KOPT-K1 (cell line): Measurements from ENCODE around the gene TCEAL5.
"Not testable (repeated sequence)": the region's sequence is repeated elsewhere in the genome, so short reads cannot be mapped to it uniquely, and the experiment has no call there.

ENCODE experiments used
- H3K27ac ChIP-seq: fragments of 200-600 bp; sonication (generic); 2 replicates; pipeline ENCODE4 v1.5.1; 2016; ENCODE audit warnings: antibody characterized with exemption, mild to moderate bottlenecking, low read depth, low read length; ENCODE audit not compliant: poor library complexity, severe bottlenecking
- H3K36me3 ChIP-seq: fragments of 200-600 bp; sonication (generic); 2 replicates; pipeline ENCODE4 v1.5.1; 2017; ENCODE audit warnings: antibody characterized with exemption, mild to moderate bottlenecking, low read length, moderate library complexity; ENCODE audit not compliant: insufficient read depth
- H3K9me3 ChIP-seq: fragments of 200-600 bp; sonication (generic); 2 replicates; pipeline ENCODE4 v1.5.1; 2017; ENCODE audit warnings: antibody characterized with exemption, low read length, mild to moderate bottlenecking; ENCODE audit not compliant: insufficient read depth, poor library complexity, severe bottlenecking

TCEAL5 gene, protein sequence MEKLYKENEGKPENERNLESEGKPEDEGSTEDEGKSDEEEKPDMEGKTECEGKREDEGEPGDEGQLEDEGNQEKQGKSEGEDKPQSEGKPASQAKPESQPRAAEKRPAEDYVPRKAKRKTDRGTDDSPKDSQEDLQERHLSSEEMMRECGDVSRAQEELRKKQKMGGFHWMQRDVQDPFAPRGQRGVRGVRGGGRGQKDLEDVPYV

DNA sequence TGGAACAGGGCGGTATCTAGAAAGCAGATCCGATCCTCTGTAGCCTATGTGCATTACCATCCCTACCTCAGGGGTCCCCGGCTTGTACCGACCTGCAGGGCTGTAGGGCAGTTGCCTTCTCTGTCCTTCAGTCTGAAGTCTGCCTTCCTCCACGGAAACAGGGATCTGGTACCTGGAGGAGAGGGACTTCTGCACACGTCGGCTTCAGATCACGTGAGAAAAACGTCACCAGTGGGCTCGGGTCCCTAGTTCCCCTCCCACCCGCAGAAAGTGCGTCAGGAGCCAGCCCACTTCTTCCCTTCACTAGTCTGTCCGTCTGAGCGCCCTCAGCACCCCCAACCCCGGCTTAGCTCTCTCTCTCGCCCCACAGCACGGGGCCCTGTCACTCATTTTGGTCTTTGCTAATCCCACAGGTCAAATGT lies at the start of gene TCEAL5:
TSS of gene TCEAL5 (minus strand) at position 170 of the 422 bp plus-strand sequence. CDS start 2,187 bp downstream, outside the sequence.
- Histone ChIP-seq H3K9me3 (no peaks in the 10 kb centered on the region), H3K36me3 (no peaks in the 10 kb centered on the region), H3K27ac (no peak within 1 kb of the TSS)

DNA sequence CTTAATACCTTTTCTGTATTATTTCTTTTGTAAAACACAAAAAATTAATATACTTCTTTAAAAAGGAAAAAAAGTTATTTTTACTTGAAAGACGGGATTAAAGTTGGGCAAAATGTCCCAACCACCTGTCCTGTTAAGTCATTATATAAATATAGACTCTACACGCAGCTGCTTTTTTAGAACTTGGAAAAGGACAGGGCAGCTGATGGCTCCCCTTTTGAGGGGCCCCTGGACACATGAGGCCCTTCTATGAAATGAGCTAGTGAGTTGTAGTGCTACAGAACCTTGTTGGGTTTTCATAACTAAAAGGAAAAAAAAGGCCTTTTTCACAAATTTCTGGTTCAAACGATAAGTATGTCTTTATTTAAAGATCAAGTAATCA lies 34.8 kb upstream of the TCEAL5 start:
- H3K9me3 ChIP-seq = no peaks in the 10 kb centered on the region
- H3K27ac ChIP-seq = no peak overlapping the region
- no peaks in the 10 kb centered on the region for H3K36me3 ChIP-seq

DNA sequence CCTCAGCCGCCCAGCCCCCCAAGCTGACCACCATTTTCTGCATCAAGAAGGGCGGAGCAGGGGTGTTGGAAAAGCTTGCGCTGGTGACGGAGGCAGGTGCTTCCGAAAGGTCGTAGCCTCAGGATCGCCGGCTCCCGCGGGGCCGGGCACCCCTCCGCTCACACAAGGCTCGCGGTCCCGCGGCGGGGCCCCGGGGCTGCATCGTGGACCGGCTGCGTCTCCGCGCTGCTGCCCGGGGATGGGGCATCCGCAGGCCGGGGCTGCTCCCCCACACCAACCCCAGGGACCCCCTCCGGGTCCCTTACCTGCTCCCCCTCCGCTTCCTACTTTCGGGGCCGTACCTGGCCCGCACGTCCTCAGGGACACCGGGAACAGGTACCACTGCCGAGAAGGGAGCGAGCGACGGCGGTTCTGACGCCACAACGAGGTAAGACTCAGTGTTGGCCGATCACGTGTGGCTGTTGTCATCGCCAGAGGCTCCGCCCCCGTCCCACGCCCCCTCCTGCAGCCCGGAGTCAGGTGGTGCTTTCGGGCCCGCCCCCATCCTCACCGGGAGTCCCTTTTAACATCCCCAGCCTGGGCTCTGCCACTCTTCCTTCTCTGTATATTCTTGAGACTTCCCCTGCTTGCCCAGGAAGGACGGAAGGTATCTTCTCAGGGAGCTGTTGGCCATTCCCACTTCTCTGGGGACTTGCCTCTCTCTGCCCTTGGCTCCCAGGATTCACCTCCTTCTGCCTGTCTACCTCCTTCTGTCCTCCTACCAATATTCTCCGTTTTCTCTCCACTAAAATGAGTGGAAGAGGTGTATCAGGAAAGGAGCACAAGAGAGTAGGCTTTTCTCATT lies 34.2 kb upstream of the TCEAL5 start, which contains the start of gene BEX2:
TSS of gene BEX2 (minus strand) at position 436 of the 844 bp plus-strand sequence. CDS start 1,014 bp downstream, outside the sequence.
- no peak within 1 kb of the TSS for H3K27ac ChIP-seq

DNA sequence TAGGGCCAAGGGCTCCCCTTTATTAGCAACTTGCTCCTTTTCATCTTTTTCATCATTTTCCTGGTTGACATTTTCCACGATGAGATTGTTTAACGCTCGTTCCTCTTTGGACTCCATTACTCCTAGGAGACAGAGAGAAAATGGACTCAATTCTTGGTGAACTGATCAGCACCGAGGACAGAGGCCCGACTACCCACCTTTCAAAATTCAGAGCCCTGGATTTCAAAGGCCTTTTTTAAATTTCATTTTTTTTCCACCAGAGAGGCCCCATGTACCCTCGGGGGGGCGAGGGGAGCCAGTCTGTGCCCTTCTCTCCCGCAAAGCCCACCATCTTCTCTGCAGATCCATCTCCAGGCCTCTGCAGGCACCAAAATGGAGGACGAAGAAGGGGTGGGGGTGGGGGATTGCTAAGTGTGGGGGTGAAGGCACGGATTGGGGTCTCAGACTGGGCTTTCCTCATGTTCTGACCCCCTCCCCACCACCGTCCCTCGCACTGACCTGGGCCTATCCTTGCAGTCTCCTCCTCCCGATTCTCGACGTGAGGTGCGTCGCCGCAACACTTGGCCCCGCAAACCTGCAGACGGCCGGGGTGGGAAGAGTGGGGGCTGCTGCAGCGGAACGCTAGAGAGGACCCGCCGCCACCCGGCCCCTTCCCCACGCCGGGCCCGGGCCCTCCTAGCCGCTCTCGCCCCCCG lies 33.5 kb upstream of the TCEAL5 start:
- no peaks in the 10 kb centered on the region for H3K36me3 ChIP-seq
- H3K27ac ChIP-seq = no peak overlapping the region
- no peaks in the 10 kb centered on the region for H3K9me3 ChIP-seq

More for the DNA sequence above, 34.2 kb upstream of the TCEAL5 start, which contains the start of gene BEX2:
- H3K36me3 ChIP-seq = no peaks in the 10 kb centered on the region
- H3K9me3 ChIP-seq = no peaks in the 10 kb centered on the region

DNA sequence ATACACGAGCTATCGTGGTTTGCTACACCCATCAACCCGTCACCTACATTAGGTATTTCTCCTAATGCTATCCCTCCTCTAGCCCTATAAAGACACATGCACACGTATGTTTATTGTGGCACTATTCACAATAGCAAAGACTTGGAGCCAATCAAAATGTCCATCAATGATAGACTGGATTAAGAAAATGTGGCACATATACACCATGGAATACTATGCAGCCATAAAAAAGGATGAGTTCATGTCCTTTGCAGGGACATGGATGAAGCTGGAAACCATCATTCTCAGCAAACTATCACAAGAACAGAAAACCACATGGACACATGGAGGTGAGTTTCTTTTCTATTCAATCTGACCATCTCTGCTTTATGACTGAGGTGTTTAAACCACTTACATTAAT lies 29.1 kb upstream of the TCEAL5 start:
- not testable (repeated sequence) for H3K36me3 ChIP-seq, H3K27ac ChIP-seq, H3K9me3 ChIP-seq

DNA sequence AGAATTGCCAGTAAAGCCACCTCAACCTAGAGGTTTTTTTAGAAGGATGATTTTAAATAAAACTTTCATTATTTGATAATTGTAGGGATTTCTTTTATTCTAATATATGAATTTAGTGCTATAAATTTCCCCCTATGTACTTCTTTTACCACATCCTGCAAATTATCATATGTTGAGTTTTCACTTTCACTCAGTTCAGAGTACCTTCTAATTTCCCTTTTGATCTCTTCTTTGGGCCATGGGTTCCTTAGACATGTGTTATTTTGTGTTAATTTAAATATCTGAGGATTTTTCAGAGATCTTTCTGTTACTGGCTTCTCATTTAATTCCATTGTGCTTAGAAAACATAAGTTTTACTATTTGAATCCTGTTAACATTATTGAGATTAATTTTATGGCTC lies 28.2 kb upstream of the TCEAL5 start:
- no peaks in the 10 kb centered on the region for H3K9me3 ChIP-seq
- no peaks in the 10 kb centered on the region for H3K36me3 ChIP-seq
- H3K27ac ChIP-seq = no peak overlapping the region

DNA sequence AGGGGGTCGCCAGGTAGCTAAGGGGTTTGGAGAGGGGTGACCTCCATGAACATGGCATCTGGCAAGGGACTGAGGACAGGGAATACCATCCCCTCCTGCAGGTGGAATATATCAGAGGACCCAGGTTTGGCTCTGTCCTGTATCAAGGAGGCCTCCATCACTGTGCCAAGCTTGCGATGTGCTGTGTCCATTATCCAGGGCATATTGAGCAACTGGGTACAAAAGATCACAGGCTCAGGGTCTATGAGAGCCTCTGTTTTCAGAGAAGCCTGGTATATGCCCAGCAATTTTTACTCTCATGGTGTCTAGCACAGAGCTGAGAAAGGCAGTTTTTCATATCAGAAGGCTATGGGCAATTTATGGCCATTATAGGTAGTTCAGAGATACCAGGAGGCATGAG lies 16.6 kb upstream of the TCEAL5 start:
- Histone ChIP-seq H3K36me3 (no peaks in the 10 kb centered on the region), H3K9me3 (no peaks in the 10 kb centered on the region), H3K27ac (no peak overlapping the region)

DNA sequence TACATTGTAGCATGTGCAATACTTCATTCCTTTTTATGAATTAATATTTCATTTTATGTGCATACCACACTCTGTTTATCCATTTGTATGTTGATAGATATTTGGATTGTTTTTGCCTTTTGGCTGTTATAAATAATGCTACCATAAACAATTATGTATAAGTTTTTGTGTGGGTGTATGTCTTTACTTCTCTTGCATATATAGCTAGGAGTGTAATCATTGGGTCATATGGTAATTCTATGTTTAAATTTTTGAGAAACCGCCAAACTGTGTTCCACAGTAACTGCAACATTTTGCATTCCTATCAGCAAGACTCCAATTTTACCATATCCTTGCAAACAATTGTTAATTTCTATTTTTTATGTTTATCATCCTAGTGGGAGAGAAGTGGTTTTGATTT lies 3.1 kb upstream of the TCEAL5 start:
- Histone ChIP-seq H3K36me3 (no peaks in the 10 kb centered on the region), H3K27ac (no peak overlapping the region), H3K9me3 (no peaks in the 10 kb centered on the region)

DNA sequence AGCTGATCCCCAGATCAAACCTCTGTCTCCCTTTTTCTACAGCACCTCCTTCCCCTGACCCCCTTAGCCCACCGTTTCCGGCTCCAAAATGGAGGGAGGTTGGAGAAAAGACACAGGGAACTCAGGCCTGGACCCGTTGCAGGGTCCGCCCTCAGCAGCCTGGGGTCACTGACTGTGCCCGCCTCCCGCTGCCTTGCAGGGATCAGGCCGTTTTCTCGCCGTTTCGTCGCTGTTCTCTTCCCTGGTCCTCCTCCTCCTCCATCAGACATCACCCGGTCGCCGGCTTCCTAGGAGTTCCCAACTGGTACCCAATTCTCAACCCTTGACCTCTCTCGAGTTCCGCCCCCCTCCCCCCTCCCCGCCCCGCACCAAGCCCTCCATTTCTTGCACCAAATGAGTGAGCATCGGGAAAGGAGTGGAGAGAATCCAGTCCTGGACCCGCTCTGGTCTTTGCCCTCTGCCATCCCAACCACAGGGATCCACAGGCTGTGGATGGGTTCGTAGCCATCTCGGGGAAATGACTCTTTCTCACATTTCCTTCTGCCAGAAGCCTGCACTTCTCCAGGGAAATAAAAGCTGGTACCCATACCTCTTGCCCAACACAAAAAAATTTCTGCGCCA lies 493 bp downstream of the TCEAL5 start:
- no peaks in the 10 kb centered on the region for H3K36me3 ChIP-seq
- no peak overlapping the region for H3K27ac ChIP-seq
- H3K9me3 ChIP-seq = no peaks in the 10 kb centered on the region

DNA sequence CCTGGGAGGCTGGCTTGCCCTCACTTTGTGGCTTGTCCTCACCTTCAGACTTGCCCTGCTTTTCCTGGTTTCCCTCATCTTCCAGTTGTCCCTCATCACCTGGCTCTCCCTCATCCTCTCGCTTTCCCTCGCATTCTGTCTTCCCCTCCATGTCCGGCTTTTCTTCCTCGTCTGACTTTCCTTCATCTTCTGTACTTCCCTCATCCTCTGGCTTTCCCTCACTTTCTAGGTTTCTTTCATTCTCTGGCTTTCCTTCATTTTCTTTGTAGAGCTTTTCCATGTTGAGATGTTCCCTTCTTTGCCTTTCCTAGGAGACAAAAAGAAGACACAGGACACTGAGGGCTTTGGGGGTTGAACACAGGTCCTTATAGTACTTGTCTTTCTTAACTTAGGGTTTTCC lies 2.3 kb downstream of the TCEAL5 start:
- no peaks in the 10 kb centered on the region for H3K9me3 ChIP-seq
- no peaks in the 10 kb centered on the region for H3K36me3 ChIP-seq
- H3K27ac ChIP-seq = no peak overlapping the region

DNA sequence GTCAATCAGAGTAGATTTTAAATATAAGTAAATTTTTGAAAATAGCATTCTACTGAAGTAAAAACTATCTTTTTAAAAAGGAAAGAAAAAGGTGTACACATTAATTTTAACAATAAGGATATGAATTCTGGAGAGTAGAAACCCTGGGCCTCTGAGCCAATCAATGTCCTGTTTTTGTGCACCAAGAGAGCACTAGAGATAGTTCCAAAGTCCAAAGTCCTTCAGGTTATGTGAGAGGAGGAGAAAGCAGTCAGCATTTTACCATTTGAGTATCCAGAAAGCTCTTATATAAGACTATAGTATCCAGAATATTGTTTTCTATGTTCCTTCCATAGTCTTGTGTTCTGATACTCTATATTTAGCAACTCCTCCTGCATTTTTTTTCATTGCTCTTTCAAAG lies 18.3 kb downstream of the TCEAL5 start:
- Histone ChIP-seq H3K27ac (no peak overlapping the region), H3K36me3 (peaks cover 4% of the 10 kb centered on the region), H3K9me3 (no peaks in the 10 kb centered on the region)

DNA sequence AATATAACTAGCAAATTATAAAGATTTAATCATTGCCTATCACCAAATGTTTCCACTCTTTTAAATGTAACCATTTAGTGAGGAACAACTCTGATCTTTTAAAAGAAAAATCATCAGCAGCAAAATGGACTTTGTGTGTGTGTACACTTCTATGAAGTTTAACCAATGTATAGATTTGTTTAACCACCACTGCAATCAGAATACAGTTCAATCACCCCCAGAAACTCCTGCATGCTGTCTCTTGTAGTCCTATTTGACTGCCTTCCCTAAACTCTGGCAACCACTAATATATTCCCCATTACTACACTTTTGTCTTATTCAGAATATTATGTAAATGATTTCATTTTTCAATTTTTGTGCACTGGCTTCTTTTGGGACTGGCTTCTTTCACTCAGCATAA lies 19.9 kb downstream of the TCEAL5 start:
- H3K9me3 ChIP-seq = no peaks in the 10 kb centered on the region
- no peak overlapping the region for H3K27ac ChIP-seq
- peaks cover 17% of the 10 kb centered on the region for H3K36me3 ChIP-seq

DNA sequence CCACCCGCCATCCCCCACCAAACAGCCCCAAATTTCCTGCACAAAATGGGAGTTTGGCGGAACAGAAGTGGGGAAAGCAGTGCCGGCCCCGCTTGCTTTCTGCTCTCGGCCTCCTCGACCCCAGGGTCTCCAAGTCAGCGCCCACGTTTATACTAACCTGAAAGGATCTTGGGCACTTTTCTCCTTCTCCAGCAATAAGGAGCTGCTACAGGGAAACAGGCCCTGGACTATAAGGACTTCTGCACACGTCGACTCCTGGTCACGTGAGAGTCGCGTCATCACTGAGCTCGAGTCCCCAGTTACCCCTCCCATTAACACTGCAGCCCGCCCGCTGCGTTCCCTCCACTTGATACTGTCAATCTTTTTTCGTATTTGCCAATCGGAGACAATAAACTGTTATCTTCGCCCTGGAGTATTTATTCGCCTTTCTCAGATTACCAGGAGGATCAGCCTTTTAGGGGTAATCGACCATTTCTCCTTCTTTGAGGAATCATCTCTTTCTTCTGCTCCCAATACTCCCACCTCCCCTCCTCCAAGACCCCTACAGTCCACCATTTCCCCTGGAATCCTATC lies 21.5 kb downstream of the TCEAL5 start, which contains the start of gene TCEAL8:
TSS of gene TCEAL8 (minus strand) at position 235 of the 573 bp plus-strand sequence. CDS start 1,176 bp downstream, outside the sequence.
- Histone ChIP-seq H3K36me3 (peaks cover 17% of the 10 kb centered on the region), H3K9me3 (no peaks in the 10 kb centered on the region), H3K27ac (peak within 1 kb of the TSS; percentile 77)

DNA sequence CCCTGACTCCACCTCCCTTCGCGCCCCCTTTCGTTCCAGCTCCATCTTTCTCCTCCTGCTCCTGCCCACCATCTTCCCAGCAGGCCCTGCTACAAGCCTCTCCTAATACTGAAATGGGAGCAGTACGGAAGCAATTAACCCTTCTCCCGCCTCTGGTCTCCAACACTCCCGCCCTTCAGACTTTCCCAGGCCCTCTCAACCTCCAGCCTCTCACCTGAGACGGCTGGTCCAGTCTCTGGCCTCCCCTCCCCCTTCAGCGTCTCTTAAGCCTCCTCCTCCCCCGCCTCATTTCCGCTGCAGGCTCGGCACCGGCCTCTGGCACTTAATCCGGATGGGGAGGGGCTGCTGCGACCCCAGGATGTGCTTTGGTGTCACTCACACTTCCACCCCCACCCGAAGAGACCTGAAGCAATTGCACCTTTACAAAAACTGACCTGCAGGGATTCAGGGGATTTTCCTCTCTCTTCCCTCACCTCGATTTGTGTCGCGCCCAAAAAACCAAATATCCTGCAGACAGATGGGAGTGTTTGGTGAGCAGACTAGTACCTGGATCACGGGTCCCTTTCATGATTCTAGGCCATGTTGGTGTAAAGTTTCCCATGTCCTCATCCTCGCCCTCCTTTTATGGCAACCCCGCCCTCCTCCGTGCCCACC lies 22.3 kb downstream of the TCEAL5 start:
- peak overlapping the region; percentile 77 for H3K27ac ChIP-seq
- no peaks in the 10 kb centered on the region for H3K9me3 ChIP-seq
- H3K36me3 ChIP-seq = peaks cover 17% of the 10 kb centered on the region
